Colon (tissue), 2 donors: ENCODE measurements around the gene CIT.
A peak's percentile ranks its signal among the peaks of the same experiment; 100 is the strongest.
"Not testable (repeated sequence)": the region's sequence is repeated elsewhere in the genome, so short reads cannot be mapped to it uniquely, and the experiment has no call there.

Source experiments
- FAIRE-seq: peaks from 2 replicates; lab custom pipeline; 2012; peaks lifted over from hg19 to GRCh38; lab: Jason Lieb, UNC
- donor health status: control.
- donor health status: control.

The CIT gene, protein sequence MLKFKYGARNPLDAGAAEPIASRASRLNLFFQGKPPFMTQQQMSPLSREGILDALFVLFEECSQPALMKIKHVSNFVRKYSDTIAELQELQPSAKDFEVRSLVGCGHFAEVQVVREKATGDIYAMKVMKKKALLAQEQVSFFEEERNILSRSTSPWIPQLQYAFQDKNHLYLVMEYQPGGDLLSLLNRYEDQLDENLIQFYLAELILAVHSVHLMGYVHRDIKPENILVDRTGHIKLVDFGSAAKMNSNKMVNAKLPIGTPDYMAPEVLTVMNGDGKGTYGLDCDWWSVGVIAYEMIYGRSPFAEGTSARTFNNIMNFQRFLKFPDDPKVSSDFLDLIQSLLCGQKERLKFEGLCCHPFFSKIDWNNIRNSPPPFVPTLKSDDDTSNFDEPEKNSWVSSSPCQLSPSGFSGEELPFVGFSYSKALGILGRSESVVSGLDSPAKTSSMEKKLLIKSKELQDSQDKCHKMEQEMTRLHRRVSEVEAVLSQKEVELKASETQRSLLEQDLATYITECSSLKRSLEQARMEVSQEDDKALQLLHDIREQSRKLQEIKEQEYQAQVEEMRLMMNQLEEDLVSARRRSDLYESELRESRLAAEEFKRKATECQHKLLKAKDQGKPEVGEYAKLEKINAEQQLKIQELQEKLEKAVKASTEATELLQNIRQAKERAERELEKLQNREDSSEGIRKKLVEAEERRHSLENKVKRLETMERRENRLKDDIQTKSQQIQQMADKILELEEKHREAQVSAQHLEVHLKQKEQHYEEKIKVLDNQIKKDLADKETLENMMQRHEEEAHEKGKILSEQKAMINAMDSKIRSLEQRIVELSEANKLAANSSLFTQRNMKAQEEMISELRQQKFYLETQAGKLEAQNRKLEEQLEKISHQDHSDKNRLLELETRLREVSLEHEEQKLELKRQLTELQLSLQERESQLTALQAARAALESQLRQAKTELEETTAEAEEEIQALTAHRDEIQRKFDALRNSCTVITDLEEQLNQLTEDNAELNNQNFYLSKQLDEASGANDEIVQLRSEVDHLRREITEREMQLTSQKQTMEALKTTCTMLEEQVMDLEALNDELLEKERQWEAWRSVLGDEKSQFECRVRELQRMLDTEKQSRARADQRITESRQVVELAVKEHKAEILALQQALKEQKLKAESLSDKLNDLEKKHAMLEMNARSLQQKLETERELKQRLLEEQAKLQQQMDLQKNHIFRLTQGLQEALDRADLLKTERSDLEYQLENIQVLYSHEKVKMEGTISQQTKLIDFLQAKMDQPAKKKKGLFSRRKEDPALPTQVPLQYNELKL (N-terminal part only)

DNA sequence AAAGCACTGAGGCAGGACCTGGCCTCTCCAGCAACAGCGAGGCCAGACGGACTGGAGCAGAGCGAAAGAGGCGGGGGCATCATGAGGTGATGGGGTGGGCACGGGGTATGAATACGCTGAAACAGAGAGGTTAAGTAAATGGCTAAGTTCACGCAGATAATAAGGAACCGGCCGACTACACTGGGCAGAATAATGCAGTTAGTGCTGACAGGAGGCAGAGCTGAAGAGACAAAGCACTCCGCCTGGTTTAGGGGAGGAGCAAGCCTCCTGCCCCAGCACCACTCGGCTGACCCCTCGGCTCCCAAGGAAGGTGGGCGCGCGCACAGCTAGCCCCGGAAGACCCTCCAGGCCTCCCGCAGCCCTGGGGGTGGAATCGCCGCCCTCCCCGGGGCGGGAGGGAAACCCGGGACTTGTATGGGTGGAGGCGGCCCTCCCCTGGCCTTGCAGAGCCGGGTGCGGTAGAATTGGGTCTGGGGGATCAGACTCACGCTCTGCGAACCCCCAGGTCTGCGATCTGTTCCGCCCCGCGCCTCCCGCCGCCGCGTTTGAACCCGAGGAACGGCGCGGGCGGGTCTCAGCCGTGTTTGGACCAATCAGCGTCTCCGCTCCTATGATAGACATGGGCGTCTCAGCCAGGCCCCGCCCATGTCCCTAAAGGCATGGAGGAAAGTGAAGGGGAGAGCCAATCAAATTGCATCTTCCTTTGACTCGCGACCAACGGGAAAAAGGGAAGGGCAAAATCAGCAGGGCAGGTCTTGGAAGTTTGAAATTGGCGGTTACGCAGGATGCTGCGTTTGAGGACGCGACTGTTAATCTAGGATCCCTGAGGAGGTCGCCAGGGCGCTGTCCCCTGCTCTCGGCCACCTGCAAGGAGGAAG, at the start of gene CIT:
Gene CIT (minus strand): TSS at position 560 of the 878 bp plus-strand sequence. CDS start 1,152 bp downstream, outside the sequence.
- FAIRE-seq = no peak

DNA sequence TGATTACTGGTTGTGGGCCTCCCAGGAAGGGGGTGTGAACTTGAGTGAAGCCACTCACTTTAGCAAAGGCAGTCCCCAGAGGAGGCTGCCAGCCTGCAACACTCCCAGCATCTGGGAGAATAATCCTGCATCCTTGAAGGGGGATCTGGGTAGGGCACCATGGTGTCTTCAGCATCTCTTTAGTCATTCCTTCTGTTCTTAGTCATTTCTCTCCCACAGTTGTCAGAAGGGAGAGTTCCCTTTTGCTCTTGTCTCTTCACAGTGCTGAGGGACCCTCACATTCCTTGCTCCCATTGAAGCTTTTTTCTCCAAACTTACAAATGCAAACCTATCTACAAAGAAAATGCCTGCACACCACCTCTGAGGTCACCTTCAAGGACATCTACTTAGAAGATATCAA, 48.1 kb upstream of the CIT start:
- no peak for FAIRE-seq

DNA sequence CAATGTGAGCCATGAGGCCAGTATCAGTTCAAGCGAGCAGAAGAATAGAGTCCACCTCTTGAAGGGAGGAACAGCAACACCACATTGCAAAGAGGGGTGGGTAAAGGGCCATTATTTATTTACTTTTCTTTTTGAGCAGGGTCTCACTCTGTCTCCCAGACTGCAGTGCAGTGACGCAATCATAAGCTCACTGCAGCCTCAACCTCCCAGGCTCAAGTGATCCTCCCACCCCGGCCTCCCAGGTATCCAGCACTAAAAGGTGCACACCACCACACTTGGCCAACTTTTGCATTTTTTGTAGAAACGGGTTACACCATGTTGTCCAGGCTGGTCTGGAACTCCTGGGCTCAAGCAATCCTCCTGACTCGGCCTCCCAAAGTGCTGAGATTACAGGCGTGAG, 42.9 kb upstream of the CIT start:
- no peak for FAIRE-seq

DNA sequence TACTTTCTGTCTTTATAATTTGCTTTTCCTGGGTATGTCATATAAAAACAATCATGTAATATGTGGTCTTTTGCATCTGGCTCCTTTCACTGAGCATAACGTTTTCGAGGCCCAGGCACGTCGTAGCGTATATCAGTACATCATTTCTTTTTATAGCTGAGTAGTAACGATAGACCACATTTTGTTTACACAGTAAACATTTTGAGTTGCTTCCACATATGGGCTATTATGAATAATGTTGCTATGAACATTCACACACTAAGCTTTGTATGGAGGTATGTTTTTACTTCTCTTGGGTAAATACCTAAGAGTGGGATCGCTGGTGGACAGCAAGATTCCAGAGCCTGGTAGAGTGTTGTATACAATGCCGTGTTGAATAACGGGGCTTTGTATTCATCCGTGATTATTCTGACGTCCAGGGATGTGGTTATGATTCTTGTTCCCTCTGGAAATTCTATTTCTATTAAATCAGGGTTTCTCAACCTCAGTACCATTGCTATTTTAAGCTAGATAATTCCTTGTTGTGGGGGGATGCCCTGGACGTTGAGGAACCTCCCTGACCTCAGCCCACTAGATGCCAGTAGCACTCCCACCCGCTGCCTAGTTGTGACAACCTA, 38.9 kb upstream of the CIT start:
- FAIRE-seq = no peak

DNA sequence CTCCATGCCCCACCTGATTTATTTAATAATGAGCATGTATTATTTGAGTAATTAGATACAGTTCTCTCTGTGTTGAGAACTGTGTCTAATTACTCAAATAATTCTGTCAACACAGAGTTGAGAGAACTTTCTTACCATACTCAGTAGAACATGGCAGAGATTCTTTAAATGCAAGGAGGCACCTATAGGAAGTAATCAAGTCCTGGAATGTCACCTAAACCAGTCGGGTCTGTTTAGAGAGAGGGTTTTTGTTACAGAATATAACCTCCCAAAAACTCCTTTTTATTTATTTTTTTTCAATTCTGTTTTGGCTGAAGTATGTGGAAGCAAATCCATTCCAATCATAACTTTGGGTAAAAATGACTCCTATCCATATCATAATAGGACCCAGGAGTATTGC, 37.5 kb upstream of the CIT start:
- FAIRE-seq = no peak

DNA sequence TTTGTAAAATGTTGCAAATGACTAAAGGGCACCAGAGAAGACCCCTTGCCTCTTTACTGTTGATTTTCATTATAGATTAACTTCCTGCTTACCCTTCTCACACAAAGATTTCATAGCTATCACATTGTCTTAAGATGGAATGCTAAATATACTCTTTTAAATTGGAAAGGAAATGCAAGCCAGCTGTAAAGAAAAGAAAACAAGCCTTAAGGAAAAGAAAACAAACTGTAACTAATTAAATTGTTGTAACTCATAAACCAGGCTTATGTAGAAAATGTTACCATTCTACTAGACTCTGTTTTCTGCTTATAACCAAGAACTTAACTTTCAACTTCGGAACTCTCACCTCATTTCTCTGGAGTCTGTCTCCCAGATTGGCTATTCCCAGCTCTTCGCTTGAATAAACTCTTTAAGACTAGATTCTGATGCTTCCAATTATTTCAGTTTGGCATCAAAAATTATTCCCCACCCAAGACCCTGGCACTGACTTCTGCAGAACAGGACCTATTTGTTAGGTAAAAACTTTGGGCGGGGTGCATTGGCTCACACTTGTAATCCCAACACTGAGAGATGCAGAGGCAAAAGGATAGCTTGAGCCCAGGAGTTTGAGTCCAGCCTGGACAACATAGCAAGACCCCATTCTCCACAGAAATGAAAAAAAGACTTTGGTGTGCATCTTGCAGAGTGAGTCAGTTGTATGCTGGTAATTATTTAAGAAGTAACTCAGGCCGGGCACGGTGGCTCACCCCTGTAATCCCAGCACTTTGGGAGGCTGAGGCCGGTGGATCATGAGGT, 36.6 kb upstream of the CIT start:
- FAIRE-seq = no peak

DNA sequence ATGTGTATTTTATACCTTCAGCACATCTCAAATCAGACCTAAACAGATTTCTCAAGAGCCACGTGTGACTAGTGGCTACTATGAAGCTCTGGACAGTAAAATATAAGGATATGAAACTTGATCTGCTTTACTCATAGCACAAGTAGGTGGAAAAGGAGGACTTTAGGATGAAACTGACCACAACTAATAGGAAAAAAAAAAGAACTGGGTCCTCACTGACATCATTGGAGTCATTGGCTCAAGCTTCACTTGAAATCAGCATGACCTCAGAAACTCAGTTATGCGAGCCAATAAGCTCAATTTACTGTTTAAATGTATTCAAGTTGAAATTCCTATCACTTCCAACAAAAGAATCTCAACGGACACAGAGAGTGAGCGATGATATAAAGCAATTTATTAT, 34.1 kb upstream of the CIT start:
- FAIRE-seq = no peak

DNA sequence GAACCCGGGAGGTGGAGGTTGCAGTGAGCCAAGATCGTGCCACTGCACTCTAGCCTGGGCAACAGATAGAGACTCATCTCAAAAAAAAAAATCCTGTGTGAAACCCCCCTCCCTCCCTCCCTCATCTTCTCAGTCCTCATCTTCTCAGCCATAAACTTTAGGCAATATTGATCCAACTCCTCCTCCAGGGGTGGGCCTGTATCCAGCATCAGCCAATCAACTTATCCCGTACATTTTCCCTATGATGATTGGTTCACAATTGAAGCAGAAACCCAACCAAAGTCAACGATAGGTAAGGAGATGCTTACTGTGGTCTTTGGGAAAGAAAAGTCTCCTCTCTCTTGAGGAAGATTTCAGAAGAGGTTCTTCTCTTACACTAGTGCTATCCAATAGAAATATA, 33.5 kb upstream of the CIT start:
- FAIRE-seq = no peak

DNA sequence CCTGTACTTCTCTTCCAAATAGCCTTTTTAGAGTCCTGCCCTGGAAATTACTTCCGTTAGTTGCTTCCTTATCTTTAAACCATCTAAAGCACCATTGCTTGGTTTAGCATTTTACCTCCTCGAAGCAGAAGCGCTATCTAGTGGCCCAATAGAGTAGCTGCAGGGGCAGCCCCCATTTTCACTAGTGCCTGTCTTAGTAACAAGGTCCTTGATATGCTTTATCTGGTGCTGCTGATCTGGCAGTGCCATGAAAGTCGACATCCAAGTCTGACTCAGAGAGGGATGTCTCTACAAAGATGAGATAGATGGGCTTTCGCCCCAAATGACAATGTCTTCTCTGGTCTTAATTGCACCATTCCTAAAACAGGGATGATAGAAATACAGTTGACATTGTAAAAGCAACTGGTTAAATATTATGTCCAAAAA, 25.0 kb upstream of the CIT start:
- no peak for FAIRE-seq

DNA sequence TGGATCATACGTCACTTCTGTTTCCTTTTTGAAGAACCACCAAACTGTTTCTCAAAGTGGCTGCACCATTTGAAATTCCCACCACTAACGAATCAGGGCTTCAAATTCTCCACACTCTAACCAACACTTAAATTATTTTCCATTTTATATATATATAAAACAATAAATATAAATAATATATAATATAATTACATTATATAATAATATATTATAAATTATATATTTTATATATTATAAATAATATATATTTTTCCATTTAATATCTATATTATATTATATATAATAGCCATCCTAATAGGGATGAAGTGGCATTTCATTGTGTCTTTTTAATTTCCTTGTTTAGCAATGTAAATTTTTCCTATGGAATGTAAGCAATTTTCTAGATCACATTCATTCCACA, 24.6 kb upstream of the CIT start:
- peak; percentile 49 for FAIRE-seq

DNA sequence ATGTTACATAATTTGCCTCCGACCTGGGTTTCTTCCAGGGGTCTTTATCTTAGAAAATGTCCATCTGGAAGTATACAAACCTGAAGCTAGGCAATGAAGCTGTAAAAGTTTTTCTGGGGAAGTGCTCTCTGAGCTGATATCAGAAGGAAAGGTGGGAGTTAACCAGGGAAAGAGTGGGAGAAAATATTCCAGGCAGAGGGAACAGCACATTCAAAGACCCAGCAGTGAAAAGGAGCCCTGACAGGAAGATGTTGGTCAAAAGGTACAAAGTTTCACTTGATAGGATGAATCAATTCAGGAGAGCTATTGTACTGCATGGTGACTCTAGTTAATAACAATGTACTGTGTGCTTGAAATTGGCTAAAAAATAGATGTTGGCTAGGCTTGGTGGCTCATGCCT, 17.8 kb upstream of the CIT start:
- no peak for FAIRE-seq

DNA sequence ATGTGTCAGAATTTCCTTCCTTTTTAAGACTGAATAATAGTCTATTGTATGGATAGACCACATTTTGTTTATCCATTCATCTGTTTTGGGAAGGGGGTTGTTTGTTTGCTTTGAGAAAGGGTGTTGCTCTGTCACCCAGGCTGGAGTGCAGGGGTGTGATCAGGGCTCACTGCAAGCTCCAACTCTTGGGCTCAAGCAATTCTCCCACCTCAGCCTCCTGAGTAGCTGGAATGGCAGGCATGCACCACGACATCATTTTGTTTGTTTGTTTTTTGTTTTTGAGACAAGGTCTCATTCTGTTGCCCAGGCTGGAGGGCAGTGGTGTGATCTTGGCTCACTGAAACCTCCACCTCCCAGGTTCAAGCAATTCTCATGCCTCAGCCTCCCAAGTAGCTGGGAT, 15.5 kb upstream of the CIT start:
- FAIRE-seq = not testable (repeated sequence)

DNA sequence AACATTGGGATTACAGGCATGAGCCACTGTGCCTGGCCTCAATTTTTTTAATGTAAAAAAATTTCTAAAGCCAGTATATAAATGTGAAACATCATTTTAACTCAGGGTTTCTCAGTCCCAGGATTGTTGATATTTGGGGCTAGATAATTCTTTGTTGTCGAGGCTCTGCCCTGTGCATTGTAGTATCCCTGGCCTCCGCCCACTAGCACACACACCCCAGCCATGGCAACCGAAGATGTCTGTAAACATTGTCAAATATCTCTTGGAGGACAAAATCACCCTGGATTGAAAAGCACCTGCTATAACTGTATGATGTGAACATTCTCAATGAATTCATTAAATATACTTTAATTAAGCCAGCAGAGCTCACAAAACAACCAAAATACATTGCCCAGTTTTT, 8.4 kb upstream of the CIT start:
- FAIRE-seq = no peak

DNA sequence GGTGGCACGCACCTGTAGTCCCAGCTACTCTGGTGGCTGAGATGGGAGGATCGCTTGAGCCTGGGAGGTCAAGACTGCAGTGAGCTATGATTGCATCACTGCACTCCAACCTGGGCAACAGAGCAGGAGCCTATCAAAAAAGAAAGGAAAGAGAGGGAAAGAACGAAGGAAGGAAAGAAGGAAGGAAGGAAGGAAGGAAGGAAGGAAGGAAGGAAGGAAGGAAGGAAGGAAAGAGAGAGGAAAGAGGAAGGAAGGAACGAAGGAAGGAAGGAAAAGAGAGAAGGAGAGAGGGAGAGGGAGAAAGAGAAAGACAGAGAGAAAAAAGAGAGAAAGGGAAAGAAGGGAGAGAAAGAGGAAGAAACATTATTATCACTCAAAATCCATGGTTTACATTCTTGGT, 6.7 kb upstream of the CIT start:
- not testable (repeated sequence) for FAIRE-seq

DNA sequence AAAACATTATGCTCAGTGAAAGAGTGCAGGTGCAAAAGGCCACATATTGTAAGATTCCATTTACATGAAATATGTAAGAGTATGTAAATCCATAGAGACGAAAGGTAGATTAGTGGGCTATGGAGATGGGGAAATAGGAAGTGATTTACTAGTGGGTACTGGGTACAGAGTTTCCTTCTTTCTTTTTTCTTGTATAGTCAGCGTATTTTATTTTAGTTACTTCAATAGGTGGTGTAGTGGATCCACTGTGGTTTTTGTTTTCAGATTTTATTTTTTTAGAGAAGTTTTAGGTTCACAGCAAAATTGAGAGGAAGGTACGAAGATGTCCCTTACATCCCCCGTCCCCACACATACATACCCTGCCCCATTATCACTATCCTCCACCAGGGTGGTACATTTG, 6.1 kb upstream of the CIT start:
- FAIRE-seq = no peak

DNA sequence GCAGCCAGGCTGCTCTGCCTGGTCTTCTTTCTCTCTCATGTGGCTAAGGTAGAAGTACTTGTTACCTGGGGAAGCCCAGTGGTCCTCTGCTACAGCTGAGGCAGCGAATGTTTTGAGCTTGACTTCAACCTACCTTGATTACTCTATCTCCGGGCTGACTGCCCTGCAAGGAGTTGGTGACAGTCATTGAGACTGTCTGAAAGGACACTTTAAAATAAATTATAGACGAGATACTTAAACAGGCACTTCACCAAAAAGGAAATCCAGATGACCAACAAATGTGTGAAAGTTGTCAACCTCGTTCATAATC, 474 bp upstream of the CIT start:
- no peak for FAIRE-seq

DNA sequence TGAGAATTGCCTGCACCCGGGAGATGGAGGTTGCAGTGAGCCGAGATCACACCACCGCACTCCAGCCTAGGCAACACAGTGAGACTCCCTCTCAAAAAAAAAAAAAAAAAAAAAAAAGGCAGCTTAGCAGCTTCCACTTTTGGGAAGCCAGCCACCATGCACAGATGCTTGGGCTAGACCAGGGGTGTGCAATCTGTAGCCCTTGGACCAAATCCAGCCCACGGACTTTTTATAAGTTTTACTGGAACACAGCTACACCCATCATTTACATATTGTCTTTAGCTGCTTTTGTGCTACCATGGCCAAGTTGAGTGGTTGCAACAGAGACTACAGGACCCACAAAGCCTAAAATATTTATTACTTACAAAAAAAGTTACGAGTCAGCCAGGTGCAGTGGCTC, 6.7 kb downstream of the CIT start:
- no peak for FAIRE-seq

DNA sequence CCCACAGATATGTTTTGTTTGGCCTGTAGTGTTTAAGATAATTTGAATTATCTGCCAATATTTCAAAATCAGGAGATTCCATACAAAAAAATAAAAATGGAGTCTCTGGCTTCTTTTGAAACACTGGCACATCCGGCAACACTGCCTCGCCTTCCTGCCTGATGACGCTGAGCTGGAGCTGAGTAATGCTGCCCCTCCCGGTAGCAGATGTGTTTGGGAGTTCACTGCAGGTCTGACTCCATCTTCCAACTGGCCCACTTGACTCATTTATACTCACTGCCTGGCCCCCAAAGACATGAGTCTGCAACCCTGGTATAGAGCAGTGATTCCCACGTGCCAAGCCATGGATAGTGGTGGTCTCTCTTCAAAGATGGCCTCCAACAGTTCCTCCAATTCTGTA, 7.4 kb downstream of the CIT start:
- FAIRE-seq = no peak

DNA sequence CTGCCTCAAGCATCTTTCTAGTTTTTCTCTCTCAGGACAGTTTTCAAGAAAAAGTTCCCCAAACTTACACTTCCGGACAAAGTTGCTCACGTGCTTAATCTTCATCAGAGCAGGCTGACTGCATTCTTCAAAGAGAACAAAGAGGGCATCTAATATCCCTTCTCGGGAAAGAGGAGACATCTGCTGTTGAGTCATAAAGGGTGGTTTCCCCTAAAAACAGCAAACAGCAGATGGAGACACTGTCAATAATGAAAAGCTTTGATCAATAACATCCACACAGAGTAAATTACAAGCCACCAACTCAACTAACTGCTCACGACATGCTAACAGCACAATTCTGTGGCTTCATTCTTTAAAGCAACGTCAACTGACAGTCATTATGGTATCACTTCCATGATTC, 8.1 kb downstream of the CIT start:
- no peak for FAIRE-seq

DNA sequence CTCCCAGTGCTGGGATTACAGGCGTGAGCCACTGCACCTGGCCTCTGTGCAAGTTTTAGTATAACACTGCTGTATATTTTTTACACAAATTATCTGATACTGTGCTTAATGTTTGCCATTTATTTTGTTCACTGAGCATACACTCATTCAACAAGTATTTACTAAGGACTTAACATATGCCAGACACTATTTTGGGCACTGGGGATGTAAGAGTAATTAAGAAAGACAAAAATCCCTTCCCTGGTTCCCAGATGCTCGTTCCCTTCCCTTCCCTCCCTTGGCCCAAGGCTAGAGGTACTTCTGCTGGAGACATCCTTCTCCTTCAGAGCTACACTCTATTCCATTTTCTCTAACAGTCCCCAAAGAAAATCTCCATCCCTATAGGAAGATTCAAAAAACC, 12.5 kb downstream of the CIT start:
- no peak for FAIRE-seq
